HEK293 (cell line): ENCODE measurements around the gene SLC25A13.

Experiments
- CTCF ChIA-PET: fragments of 350-600 bp; formaldehyde crosslinking; extraction: SDS; loops from one replicate; lab custom pipeline; 2021; ENCODE audit warnings: antibody characterized with exemption; lab: Yijun Ruan, JAX
- POLR2A ChIA-PET: fragments of 300-600 bp; formaldehyde crosslinking; extraction: SDS; loops from one replicate; lab custom pipeline; 2020; ENCODE audit warnings: antibody characterized with exemption, inconsistent platforms; lab: Yijun Ruan, JAX
- H3K27ac ChIP-seq: fragments of 200-500 bp; sonication (Bioruptor generic); 2 replicates; pipeline ENCODE4 v1.5.1; 2014; ENCODE audit warnings: low read depth, low read length, control low read depth, inconsistent platforms; ENCODE audit errors: extremely low read depth
- H3K36me3 ChIP-seq, 2 experiments: fragments of 200-500 bp in 1 of 2; sonication (Bioruptor generic) in 1 of 2; 1 replicate in 1 of 2; 2 replicates in 1 of 2; pipeline ENCODE4 v1.5.1; 2014 to 2017; ENCODE audit warnings: inconsistent platforms in 2 of 2, low read length in 2 of 2; ENCODE audit not compliant: control insufficient read depth in 2 of 2, insufficient read depth in 1 of 2
- H3K4me1 ChIP-seq: fragments of 200-500 bp; sonication (Bioruptor generic); 2 replicates; pipeline ENCODE4 v1.5.1; 2014; ENCODE audit warnings: mild to moderate bottlenecking, low read length, inconsistent platforms; ENCODE audit not compliant: control insufficient read depth, insufficient read depth
- H3K4me3 ChIP-seq: 2 replicates; pipeline ENCODE4 v1.5.1; 2011; ENCODE audit warnings: low read depth, mild to moderate bottlenecking, control low read depth, low read length, moderate library complexity
- H3K9me3 ChIP-seq: fragments of 200-500 bp; sonication (Bioruptor generic); 2 replicates; pipeline ENCODE4 v1.5.1; 2014; ENCODE audit warnings: low read depth, low read length, inconsistent platforms; ENCODE audit not compliant: control insufficient read depth, insufficient read depth
- FEZF1 ChIP-seq: fragments of 450-650 bp; formaldehyde crosslinking; IDR thresholded peaks from 2 replicates; pipeline ENCODE4 v1.5.1; 2016; ENCODE audit warnings: missing biosample characterization, missing genetic modification characterization
- KLF7 ChIP-seq: fragments of 450-650 bp; formaldehyde crosslinking; IDR thresholded peaks from 2 replicates; pipeline ENCODE4 v1.5.1; 2016; ENCODE audit warnings: missing biosample characterization, missing genetic modification characterization, borderline replicate concordance
- SALL2 ChIP-seq: fragments of 450-650 bp; formaldehyde crosslinking; IDR thresholded peaks from 2 replicates; pipeline ENCODE4 v1.5.0; 2017; ENCODE audit warnings: missing biosample characterization, mild to moderate bottlenecking, missing genetic modification characterization, borderline replicate concordance
- WT1 ChIP-seq: fragments of 450-650 bp; formaldehyde crosslinking; IDR thresholded peaks from 2 replicates; pipeline ENCODE4 v1.5.1; 2016; ENCODE audit warnings: missing biosample characterization, missing genetic modification characterization
- ZBTB48 ChIP-seq: fragments of 450-650 bp; formaldehyde crosslinking; IDR thresholded peaks from 2 replicates; pipeline ENCODE4 v1.5.1; 2016; ENCODE audit warnings: missing biosample characterization, missing genetic modification characterization
- ZIC2 ChIP-seq: fragments of 450-650 bp; formaldehyde crosslinking; IDR thresholded peaks from 2 replicates; pipeline ENCODE4 v1.5.1; 2016; ENCODE audit warnings: missing biosample characterization, missing genetic modification characterization
- ZNF19 ChIP-seq: fragments of 450-650 bp; formaldehyde crosslinking; IDR thresholded peaks from 2 replicates; pipeline ENCODE4; 2016; ENCODE audit warnings: missing biosample characterization, missing genetic modification characterization, low read depth
- ZNF223 ChIP-seq: fragments of 450-650 bp; formaldehyde crosslinking; IDR thresholded peaks from 2 replicates; pipeline ENCODE4 v1.5.1; 2016; ENCODE audit warnings: missing biosample characterization, missing genetic modification characterization
- ZNF610 ChIP-seq: fragments of 450-650 bp; formaldehyde crosslinking; IDR thresholded peaks from 2 replicates; pipeline ENCODE4 v1.5.1; 2016; ENCODE audit warnings: missing biosample characterization, missing genetic modification characterization, borderline replicate concordance
- ZNF629 ChIP-seq: fragments of 450-650 bp; formaldehyde crosslinking; IDR thresholded peaks from 2 replicates; pipeline ENCODE4 v1.5.1; 2017; ENCODE audit warnings: missing biosample characterization, missing genetic modification characterization
- ZNF701 ChIP-seq: fragments of 450-650 bp; formaldehyde crosslinking; IDR thresholded peaks from 2 replicates; pipeline ENCODE4 v1.5.1; 2016; ENCODE audit warnings: missing biosample characterization, missing genetic modification characterization
- ZNF776 ChIP-seq: fragments of 450-650 bp; formaldehyde crosslinking; IDR thresholded peaks from 2 replicates; pipeline ENCODE4 v1.5.0; 2017; ENCODE audit warnings: missing biosample characterization, missing genetic modification characterization, borderline replicate concordance
- ZNF777 ChIP-seq: fragments of 450-650 bp; formaldehyde crosslinking; IDR thresholded peaks from 2 replicates; pipeline ENCODE4 v1.5.1; 2017; ENCODE audit warnings: missing biosample characterization, missing genetic modification characterization, borderline replicate concordance
- ZSCAN30 ChIP-seq: fragments of 450-650 bp; IDR thresholded peaks from 2 replicates; pipeline ENCODE4 v1.5.1; 2018; ENCODE audit warnings: missing biosample characterization, mild to moderate bottlenecking, missing genetic modification characterization, moderate library complexity
- TF ChIP-seq, protein P1 (sequence below): fragments of 450-650 bp; formaldehyde crosslinking; IDR thresholded peaks from 2 replicates; pipeline ENCODE4 v1.5.1; 2016; ENCODE audit warnings: missing biosample characterization, missing genetic modification characterization
- TF ChIP-seq, protein P2 (sequence below): fragments of 450-650 bp; formaldehyde crosslinking; IDR thresholded peaks from 2 replicates; pipeline ENCODE4 v1.5.1; 2016; ENCODE audit warnings: missing biosample characterization, missing genetic modification characterization
- TF ChIP-seq, protein P3 (sequence below): fragments of 450-650 bp; formaldehyde crosslinking; IDR thresholded peaks from 2 replicates; pipeline ENCODE4 v1.5.1; 2016; ENCODE audit warnings: missing biosample characterization, missing genetic modification characterization, borderline replicate concordance
- TF ChIP-seq, protein P4 (sequence below): fragments of 450-650 bp; formaldehyde crosslinking; IDR thresholded peaks from 2 replicates; pipeline ENCODE4 v1.5.1; 2016; ENCODE audit warnings: missing biosample characterization, missing genetic modification characterization

The SLC25A13 gene

DNA sequence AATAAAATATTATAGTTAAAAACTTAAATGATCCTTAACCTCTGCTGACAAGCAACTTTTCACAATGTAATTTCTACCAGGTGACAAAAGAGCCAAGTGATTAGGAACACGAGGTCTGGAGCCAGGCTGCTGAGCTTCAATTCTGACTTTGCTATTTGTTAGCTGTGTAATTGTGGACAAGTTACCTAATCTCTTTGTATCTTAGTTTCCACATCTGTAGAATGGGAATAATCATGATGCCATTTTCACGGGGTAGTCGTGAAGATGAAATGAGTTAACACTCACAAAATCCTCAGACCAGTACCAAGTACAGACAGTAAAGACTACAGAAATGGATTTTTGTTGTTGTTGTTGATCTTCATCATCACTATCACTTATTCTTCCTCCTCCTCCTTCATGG, 144.5 kb downstream of the SLC25A13 start:
- no peak for TF ChIP-seq ZNF776 (tag by site-specific recombination)
- TF ChIP-seq SALL2 (tag by site-specific recombination): no peak
- TF ChIP-seq, protein P1, sequence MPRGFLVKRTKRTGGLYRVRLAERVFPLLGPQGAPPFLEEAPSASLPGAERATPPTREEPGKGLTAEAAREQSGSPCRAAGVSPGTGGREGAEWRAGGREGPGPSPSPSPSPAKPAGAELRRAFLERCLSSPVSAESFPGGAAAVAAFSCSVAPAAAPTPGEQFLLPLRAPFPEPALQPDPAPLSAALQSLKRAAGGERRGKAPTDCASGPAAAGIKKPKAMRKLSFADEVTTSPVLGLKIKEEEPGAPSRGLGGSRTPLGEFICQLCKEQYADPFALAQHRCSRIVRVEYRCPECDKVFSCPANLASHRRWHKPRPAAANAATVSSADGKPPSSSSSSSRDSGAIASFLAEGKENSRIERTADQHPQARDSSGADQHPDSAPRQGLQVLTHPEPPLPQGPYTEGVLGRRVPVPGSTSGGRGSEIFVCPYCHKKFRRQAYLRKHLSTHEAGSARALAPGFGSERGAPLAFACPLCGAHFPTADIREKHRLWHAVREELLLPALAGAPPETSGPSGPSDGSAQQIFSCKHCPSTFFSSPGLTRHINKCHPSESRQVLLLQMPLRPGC (tag by site-specific recombination): no peak
- TF ChIP-seq, protein P2, sequence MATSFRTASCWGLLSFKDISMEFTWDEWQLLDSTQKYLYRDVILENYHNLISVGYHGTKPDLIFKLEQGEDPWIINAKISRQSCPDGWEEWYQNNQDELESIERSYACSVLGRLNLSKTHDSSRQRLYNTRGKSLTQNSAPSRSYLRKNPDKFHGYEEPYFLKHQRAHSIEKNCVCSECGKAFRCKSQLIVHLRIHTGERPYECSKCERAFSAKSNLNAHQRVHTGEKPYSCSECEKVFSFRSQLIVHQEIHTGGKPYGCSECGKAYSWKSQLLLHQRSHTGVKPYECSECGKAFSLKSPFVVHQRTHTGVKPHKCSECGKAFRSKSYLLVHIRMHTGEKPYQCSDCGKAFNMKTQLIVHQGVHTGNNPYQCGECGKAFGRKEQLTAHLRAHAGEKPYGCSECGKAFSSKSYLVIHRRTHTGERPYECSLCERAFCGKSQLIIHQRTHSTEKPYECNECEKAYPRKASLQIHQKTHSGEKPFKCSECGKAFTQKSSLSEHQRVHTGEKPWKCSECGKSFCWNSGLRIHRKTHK: no peak
- no peak for TF ChIP-seq ZNF223 (tag by site-specific recombination)
- TF ChIP-seq, protein P3, sequence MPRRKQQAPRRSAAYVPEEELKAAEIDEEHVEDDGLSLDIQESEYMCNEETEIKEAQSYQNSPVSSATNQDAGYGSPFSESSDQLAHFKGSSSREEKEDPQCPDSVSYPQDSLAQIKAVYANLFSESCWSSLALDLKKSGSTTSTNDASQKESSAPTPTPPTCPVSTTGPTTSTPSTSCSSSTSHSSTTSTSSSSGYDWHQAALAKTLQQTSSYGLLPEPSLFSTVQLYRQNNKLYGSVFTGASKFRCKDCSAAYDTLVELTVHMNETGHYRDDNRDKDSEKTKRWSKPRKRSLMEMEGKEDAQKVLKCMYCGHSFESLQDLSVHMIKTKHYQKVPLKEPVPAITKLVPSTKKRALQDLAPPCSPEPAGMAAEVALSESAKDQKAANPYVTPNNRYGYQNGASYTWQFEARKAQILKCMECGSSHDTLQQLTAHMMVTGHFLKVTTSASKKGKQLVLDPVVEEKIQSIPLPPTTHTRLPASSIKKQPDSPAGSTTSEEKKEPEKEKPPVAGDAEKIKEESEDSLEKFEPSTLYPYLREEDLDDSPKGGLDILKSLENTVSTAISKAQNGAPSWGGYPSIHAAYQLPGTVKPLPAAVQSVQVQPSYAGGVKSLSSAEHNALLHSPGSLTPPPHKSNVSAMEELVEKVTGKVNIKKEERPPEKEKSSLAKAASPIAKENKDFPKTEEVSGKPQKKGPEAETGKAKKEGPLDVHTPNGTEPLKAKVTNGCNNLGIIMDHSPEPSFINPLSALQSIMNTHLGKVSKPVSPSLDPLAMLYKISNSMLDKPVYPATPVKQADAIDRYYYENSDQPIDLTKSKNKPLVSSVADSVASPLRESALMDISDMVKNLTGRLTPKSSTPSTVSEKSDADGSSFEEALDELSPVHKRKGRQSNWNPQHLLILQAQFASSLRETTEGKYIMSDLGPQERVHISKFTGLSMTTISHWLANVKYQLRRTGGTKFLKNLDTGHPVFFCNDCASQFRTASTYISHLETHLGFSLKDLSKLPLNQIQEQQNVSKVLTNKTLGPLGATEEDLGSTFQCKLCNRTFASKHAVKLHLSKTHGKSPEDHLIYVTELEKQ (tag by site-specific recombination): no peak
- no peak for TF ChIP-seq ZNF629 (tag by site-specific recombination)
- no peak for TF ChIP-seq ZNF701 (tag by site-specific recombination)
- TF ChIP-seq ZNF19 (tag by site-specific recombination): no peak
- TF ChIP-seq KLF7 (tag by site-specific recombination): no peak
- no peak for TF ChIP-seq ZNF777 (tag by site-specific recombination)
- TF ChIP-seq, protein P4, sequence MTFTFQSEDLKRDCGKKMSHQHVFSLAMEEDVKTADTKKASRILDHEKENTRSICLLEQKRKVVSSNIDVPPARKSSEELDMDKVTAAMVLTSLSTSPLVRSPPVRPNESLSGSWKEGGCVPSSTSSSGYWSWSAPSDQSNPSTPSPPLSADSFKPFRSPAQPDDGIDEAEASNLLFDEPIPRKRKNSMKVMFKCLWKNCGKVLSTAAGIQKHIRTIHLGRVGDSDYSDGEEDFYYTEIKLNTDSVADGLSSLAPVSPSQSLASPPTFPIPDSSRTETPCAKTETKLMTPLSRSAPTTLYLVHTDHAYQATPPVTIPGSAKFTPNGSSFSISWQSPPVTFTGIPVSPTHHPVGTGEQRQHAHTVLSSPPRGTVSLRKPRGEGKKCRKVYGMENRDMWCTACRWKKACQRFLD (tag by site-specific recombination): no peak
- no peak for TF ChIP-seq FEZF1 (tag by site-specific recombination)
- no peak for TF ChIP-seq ZBTB48 (tag by site-specific recombination)
- no peak for TF ChIP-seq ZSCAN30
- CTCF ChIA-PET: no interaction called here
- POLR2A ChIA-PET: no interaction called here

DNA sequence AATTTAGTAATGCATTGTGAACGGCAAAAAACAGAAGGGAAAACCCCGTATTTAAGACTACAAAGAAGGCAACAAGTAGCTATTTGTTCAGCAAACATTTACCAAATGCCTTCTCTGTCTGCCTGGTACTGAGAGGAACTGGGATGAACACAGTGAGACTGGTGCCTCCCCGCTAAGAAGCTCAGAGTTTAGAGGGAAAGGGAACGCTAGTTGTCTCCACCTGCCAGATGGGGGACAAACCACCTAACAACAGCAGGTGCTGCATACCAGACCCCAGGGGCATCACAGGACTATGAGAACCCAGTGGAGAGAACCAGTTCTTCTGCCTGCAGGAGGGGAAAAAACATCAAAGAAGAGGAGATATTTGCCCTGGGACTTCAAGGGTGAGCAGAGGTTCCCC, 147.1 kb downstream of the SLC25A13 start:
- H3K36me3 ChIP-seq: peaks cover 0 to 14% of the 10 kb centered on the region in 2 experiments; a peak in 1 of 3 replicates
- H3K4me1 ChIP-seq: 0 out of 2 replicates have a peak, but pooled peaks cover 5% of the 10 kb centered on the region
- ChIA-PET CTCF (no interaction called here), POLR2A (no interaction called here)
- H3K9me3 ChIP-seq: no peaks in the 10 kb centered on the region
- H3K27ac ChIP-seq: no peak overlapping the region
- H3K4me3 ChIP-seq: no peak overlapping the region
- TF ChIP-seq ZIC2 (tag by site-specific recombination) (peak; percentile 21; the same call in 1 of the 2 replicates), SALL2 (tag by site-specific recombination) (no peak), ZNF610 (no peak), WT1 (tag by site-specific recombination) (no peak)

More for the DNA sequence above, 144.5 kb downstream of the SLC25A13 start:
- no peak overlapping the region for H3K4me3 ChIP-seq
- H3K4me1 ChIP-seq: 0 out of 2 replicates have a peak, but pooled peaks cover 5% of the 10 kb centered on the region
- H3K9me3 ChIP-seq: no peaks in the 10 kb centered on the region
- peaks cover 0 to 10% of the 10 kb centered on the region in 2 experiments; a peak in 1 of 3 replicates for H3K36me3 ChIP-seq
- no peak overlapping the region for H3K27ac ChIP-seq
